ENCODE measurements around the gene CELF2.

DNA sequence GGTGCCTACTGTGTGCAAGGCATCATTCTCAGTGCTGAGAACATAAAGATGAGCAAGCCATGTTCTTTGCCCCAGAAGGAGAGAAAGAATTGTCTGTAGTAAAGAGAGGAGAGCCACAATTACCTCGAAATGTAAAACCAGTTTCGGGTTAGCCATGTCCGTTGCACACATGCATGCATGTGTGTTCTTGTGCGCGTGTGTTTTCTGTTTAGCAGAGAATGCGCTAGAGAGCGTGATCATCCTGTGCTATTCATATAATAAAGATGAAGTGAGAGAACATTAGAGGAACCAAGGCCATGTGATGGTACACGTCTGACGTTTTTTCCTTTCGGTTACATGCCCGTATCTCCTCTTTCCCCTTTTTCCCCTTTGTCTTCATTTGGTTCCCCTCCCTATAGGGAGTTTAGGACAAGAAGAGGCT, 158.2 kb downstream of the CELF2 start:
- TF ChIP-seq EZH2 (IDR thresholded peaks at IDR 0.05; ENCODE audit: insufficient read depth, poor library complexity, severe bottlenecking) (no peak), EZH2phosphoT487 (IDR thresholded peaks at IDR 0.05; ENCODE audit: insufficient read depth, low read depth) (no peak)

All from GM23248 (cell line).